GM19372 (cell line): ENCODE measurements around the gene ATF7IP.
A peak's percentile ranks its signal among the peaks of the same experiment; 100 is the strongest.
"Not testable (repeated sequence)": the region's sequence is repeated elsewhere in the genome, so short reads cannot be mapped to it uniquely, and the experiment has no call there.

Experiments used
- ATAC-seq: cut with Tn5 transposase; IDR thresholded peaks from one replicate; pipeline ENCODE4 v1.9.1; 2021; ENCODE audit warnings: mild to moderate bottlenecking, low read depth, moderate library complexity; ENCODE audit not compliant: unreplicated experiment

The ATF7IP gene, protein sequence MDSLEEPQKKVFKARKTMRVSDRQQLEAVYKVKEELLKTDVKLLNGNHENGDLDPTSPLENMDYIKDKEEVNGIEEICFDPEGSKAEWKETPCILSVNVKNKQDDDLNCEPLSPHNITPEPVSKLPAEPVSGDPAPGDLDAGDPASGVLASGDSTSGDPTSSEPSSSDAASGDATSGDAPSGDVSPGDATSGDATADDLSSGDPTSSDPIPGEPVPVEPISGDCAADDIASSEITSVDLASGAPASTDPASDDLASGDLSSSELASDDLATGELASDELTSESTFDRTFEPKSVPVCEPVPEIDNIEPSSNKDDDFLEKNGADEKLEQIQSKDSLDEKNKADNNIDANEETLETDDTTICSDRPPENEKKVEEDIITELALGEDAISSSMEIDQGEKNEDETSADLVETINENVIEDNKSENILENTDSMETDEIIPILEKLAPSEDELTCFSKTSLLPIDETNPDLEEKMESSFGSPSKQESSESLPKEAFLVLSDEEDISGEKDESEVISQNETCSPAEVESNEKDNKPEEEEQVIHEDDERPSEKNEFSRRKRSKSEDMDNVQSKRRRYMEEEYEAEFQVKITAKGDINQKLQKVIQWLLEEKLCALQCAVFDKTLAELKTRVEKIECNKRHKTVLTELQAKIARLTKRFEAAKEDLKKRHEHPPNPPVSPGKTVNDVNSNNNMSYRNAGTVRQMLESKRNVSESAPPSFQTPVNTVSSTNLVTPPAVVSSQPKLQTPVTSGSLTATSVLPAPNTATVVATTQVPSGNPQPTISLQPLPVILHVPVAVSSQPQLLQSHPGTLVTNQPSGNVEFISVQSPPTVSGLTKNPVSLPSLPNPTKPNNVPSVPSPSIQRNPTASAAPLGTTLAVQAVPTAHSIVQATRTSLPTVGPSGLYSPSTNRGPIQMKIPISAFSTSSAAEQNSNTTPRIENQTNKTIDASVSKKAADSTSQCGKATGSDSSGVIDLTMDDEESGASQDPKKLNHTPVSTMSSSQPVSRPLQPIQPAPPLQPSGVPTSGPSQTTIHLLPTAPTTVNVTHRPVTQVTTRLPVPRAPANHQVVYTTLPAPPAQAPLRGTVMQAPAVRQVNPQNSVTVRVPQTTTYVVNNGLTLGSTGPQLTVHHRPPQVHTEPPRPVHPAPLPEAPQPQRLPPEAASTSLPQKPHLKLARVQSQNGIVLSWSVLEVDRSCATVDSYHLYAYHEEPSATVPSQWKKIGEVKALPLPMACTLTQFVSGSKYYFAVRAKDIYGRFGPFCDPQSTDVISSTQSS

DNA sequence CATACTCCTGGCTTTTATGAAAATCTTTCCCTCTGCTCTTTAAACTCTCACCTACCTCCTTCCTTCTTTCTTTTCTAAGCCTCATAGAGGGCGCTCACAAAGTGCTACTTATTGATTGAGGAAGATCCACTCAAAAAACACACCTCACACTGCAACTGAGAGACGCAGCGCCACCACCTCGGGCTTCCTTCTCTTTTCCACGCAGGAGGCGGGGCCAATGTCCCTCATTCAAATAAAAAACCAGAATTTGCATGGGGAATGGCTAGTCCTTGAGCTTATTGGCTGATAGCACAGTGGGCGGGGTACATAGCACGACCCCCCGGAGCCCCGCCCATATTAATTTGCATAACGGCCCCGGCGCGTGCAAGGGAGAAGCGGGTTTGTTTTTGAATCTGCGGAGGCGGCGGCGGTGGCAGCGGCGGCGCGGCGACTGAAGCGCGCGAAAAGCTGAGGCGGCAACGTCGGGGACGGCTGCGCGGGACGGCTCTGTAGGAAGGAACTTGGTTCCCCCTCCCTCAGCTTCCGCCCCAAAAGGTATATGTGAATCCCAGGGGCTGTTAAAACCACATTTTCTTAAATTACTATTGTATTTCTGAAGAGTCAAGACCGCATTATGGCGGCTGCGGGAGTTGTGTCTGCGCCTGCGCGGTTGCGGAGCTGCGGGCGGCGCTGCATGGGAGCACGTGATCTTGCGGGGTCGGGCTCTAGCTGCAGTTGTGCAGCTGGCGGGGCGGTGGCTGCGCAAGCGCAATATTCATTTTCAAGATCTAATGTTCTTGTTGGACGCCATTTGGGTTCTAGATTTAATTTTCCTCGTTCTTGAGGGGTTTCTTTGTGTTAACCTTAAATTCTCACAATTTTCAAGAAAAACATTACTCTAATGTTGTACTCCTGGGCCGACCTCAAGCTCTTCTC, at the start of gene ATF7IP:
Gene ATF7IP, plus strand, starts transcription at position 389 of the 915 bp plus-strand sequence. CDS start 58,234 bp downstream, outside the sequence.
- peak; percentile 55 for ATAC-seq

GRCh38 chr12:14317362-14318146, 47.9 kb upstream of the ATF7IP start:
- no peak for ATAC-seq

DNA sequence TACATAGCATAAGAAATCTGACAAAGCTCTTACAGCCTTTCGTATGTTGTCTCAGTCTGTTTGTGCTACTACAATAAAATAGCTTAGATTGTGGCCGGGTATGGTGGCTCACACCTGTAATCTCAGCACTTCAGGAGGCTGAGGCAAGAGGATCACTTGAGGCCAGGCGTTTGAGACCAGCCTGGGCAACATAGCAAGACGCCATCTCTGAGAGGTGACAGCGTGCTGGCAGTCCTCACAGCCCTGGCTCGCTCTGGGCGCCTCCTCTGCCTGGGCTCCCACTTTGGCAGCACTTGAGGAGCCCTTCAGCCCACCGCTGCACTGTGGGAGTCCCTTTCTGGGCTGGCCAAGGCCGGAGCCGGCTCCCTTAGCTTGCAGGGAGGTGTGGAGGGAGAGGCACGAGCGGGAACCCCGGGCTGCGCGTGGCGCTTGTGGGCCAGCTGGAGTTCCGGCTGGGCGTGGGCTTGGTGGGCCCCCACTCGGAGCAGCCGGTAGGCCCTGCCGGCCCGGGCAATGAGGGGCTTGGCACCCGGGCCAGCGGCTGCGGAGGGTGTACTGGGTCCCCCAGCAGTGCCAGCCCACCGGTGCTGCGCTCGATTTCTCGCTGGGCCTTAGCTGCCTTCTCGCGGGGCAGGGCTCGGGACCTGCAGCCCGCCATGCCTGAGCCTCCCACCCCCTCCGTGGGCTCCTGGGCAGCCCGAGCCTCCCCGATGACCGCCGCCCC, 45.6 kb upstream of the ATF7IP start:
- ATAC-seq, result not testable (repeated sequence)

GRCh38 chr12:14322403-14322802, 43.1 kb upstream of the ATF7IP start:
- no peak for ATAC-seq

GRCh38 chr12:14325716-14326343, 39.7 kb upstream of the ATF7IP start:
- no peak for ATAC-seq

- ATAC-seq, result no peak
Measured at GRCh38 chr12:14326699-14327098, 38.8 kb upstream of the ATF7IP start.

DNA sequence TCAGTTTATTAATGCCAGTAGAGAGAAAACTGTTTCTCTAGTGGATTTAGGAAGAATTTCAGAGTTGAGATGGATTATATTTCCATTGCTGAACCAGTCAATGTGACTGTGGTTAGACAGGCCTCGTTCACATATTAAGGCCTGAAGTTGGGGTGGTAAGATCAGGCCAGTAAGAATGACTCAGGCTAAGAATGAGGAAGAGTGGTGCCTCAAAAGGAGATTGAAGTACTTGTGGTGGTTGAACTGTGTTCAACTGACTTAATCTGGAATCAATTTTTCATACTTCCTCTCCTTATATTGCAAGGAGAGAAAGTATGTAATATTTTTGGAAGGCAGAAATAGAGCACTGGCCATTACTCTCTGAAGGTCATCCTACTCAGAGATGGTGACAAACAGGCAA, 37.8 kb upstream of the ATF7IP start:
- no peak for ATAC-seq

DNA sequence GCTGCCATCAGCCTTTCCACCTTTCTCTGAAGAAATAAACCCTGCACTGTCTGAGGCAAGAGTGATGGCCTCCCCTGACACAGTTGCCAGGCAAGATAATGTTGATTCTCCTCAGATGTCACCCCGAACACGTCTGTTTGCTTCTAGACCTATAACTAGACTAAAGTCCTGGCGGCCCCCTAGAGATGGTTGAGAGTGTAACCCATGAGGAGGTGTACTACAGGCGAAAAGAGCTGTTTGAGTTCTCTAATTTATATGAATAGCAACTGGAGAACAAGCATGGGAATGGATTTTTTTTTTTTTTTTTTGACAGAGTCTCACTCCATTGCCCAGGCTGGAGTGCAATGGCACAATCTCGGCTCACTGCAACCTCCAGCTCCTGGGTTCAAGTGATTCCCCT, 33.0 kb upstream of the ATF7IP start:
- no peak for ATAC-seq

- no peak for ATAC-seq
Measured at GRCh38 chr12:14340371-14340770, 25.1 kb upstream of the ATF7IP start.

DNA sequence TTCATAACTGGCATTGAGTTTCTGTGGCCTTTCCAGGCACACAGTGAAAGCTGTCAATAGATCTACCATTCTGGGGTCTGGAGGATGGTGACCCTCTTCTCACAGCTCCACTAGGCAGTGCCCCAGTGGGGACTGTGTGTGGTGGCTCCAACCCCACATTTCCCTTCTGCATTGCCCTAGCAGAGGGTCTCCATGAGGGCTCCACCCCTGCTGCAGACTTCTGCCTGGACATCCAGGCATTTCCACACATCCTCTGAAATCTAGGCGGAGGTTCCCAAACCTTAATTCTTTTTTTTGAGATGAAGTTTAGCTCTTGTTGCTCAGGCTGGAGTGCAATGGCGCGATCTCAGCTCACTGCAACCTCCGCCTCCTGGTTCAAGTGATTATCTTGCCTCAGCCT, 14.0 kb upstream of the ATF7IP start:
- ATAC-seq, result not testable (repeated sequence)

GRCh38 chr12:14352066-14352465, 13.4 kb upstream of the ATF7IP start:
- ATAC-seq, result not testable (repeated sequence)

DNA sequence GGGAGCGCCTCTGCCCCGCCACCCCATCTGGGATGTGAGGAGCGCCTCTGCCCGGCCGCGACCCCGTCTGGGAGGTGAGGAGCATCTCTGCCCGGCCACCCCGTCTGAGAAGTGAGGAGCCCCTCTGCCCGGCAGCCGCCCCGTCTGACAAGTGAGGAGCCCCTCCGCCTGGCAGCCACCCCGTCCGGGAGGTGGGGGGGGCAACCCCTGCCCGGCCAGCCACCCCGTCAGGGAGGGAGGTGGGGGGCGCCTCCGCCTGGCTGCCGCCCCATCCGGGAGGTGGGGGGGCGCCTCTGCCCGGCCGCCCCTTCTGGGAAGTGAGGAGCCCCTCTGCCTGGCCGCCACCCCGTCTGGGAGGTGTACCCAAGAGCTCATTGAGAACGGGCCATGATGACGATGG, 10.8 kb upstream of the ATF7IP start:
- ATAC-seq, result not testable (repeated sequence)

- ATAC-seq, result no peak
Measured at GRCh38 chr12:14356147-14356546, 9.3 kb upstream of the ATF7IP start.

GRCh38 chr12:14357486-14357885, 8.0 kb upstream of the ATF7IP start:
- ATAC-seq, result no peak

DNA sequence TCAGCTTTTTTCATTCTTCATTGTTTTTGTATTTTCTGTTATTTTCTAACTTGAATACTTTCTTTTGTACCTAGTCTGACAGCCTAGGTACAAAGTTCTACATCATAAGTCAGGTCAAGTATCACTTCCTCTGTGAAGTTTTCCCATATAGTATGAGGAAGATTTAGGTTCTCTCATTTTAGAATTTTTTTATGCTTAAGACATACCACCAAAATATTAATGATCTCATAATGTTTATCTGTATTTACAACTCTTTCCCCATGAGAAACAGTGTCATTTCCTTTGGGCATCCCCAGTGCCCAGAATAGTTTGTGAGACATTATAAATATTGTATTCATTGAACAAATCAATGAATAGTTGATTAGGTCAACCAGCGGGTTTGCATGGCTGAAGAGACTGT, 3.1 kb upstream of the ATF7IP start:
- ATAC-seq, result no peak

- no peak for ATAC-seq
Measured at GRCh38 chr12:14364583-14365271, 755 bp upstream of the ATF7IP start.
